HL-60 (cell line): ENCODE results near the gene FAM204A.

Experiments used
- DNase-seq, 2 experiments: peaks; one replicate each; pipeline ENCODE4 v3.0.0-alpha.2; 2010 to 2020; ENCODE audit warnings: low read depth in 1 of 2, low spot score in 1 of 2
- H3K27ac ChIP-seq: fragments of 250-450 bp; sonication (Bioruptor Pico); replicated peaks from 2 replicates; pipeline ENCODE4 v1.5.1; 2020; ENCODE audit warnings: mild to moderate bottlenecking, moderate library complexity
- H3K27me3 ChIP-seq: fragments of 250-450 bp; sonication (Bioruptor Pico); 2 replicates; pipeline ENCODE4 v1.5.1; 2021; ENCODE audit warnings: mild to moderate bottlenecking, moderate library complexity; ENCODE audit not compliant: insufficient read depth, poor library complexity, severe bottlenecking
- H3K4me3 ChIP-seq: replicated peaks from 2 replicates; pipeline ENCODE4 v1.5.1; 2011; ENCODE audit warnings: mild to moderate bottlenecking, control low read depth, low read length; ENCODE audit not compliant: insufficient read depth
- GABPA ChIP-seq: IDR thresholded peaks from 2 replicates; pipeline ENCODE4 v1.6.1; 2012; ENCODE audit warnings: low read depth
- POLR2AphosphoS5 ChIP-seq: IDR thresholded peaks from 2 replicates; pipeline ENCODE4 v1.6.1; 2012; ENCODE audit warnings: low read depth
- REST ChIP-seq: IDR thresholded peaks from 2 replicates; pipeline ENCODE4 v1.6.1; 2012; ENCODE audit warnings: low read depth; ENCODE audit not compliant: insufficient replicate concordance
- SPI1 ChIP-seq: IDR thresholded peaks from 2 replicates; pipeline ENCODE4 v1.6.1; 2012; ENCODE audit warnings: low read depth, mild to moderate bottlenecking, borderline replicate concordance
- TF ChIP-seq, protein P1 (sequence below): IDR thresholded peaks from one replicate; pipeline ENCODE4 v1.5.1; 2011; ENCODE audit warnings: low read length, control low read depth, inconsistent platforms; ENCODE audit not compliant: insufficient read depth

The FAM204A gene

GRCh38 chr10:118311505-118311904, 30.6 kb downstream of the FAM204A start:
- Histone ChIP-seq H3K4me3 (no peak overlapping the region), H3K27ac (no peak overlapping the region), H3K27me3 (no peaks in the 10 kb centered on the region)
- TF ChIP-seq SPI1 (no peak), REST (no peak), POLR2AphosphoS5 (no peak)
- no peak for DNase-seq

DNA sequence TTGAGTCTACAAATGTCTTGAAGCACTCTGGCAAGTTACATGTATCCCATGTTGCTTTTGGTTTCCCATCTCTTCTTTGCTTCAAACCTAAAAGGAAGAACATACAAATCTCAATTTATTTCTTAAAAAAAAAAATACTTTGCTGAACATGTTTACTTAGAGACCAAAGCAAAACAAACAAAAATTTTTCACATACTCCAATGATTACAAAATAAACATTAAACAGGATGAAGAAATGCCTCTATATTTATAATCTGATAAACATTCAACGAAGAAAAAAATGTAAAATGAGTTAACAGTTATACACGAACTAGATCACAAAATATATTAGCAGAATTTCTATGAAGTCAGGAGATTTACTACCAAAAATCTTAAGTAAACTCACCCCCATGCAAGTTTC, 31.3 kb downstream of the FAM204A start:
- DNase-seq: no peak
- Histone ChIP-seq H3K4me3 (no peak overlapping the region), H3K27ac (no peak overlapping the region), H3K27me3 (no peaks in the 10 kb centered on the region)
- no peak for TF ChIP-seq GABPA

- Histone ChIP-seq H3K27ac (no peak overlapping the region), H3K27me3 (no peaks in the 10 kb centered on the region), H3K4me3 (no peak overlapping the region)
- no peak for TF ChIP-seq SPI1
- TF ChIP-seq, protein P1, sequence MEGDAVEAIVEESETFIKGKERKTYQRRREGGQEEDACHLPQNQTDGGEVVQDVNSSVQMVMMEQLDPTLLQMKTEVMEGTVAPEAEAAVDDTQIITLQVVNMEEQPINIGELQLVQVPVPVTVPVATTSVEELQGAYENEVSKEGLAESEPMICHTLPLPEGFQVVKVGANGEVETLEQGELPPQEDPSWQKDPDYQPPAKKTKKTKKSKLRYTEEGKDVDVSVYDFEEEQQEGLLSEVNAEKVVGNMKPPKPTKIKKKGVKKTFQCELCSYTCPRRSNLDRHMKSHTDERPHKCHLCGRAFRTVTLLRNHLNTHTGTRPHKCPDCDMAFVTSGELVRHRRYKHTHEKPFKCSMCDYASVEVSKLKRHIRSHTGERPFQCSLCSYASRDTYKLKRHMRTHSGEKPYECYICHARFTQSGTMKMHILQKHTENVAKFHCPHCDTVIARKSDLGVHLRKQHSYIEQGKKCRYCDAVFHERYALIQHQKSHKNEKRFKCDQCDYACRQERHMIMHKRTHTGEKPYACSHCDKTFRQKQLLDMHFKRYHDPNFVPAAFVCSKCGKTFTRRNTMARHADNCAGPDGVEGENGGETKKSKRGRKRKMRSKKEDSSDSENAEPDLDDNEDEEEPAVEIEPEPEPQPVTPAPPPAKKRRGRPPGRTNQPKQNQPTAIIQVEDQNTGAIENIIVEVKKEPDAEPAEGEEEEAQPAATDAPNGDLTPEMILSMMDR: no peak
- no peak for TF ChIP-seq GABPA
- no peak for TF ChIP-seq POLR2AphosphoS5
- no peak for TF ChIP-seq REST
- DNase-seq: no peak
These were observed 32.2 kb downstream of the FAM204A start for GRCh38 chr10:118309911-118310310.

DNA sequence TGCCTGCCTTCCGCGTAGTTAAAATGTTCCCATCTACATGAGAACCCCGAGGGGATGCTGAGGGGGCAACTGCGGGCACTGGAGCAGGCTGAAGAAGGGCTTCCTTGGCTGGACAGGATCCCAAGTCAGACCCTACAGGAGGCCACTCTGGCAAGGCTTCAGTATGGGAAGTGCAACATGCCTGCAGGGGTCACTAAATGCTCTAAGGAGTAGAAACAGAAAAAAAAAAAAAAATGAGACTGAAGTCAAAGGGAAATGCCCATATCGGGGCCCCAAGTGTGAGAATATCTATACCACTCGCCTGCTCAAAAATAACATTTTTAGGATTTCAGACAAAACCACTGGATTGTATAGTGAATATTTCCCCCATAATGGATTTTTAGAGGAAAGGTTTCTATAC, 33.5 kb downstream of the FAM204A start:
- TF ChIP-seq, protein P1: no peak
- no peak for TF ChIP-seq GABPA
- TF ChIP-seq POLR2AphosphoS5: no peak
- no peak for TF ChIP-seq REST
- H3K4me3 ChIP-seq: no peak overlapping the region
- no peak for DNase-seq
- H3K27me3 ChIP-seq: no peaks in the 10 kb centered on the region
- H3K27ac ChIP-seq: no peak overlapping the region
